ENCODE measurements around the gene EIF2S3B. TPM values are rescaled to one million over a fixed set of nuclear protein-coding genes. Genes with fewer than 3 reads are reported as not detected.

Gene EIF2S3B
- polyA plus RNA-seq, 1 experiment = 1.5 TPM

GRCh38 chr12:10554228-10554755, 48.6 kb downstream of the EIF2S3B start:
- no peaks in the 10 kb centered on the region; the same call in 1 of the 2 replicates for H3K9me3 ChIP-seq (ENCODE audit: control insufficient read depth, insufficient read depth, low read length)
- no peak overlapping the region for H3K4me3 ChIP-seq (ENCODE audit: low read depth, low read length)
- ChIA-PET CTCF (interaction anchor here (0.9 to 1.6 kb wide), 2 partner anchors 8 to 13 kb away, joined by 3 to 5 read pairs; no protein-coding TSS in a partner anchor), POLR2A (no interaction called here)
- DNase-seq (ENCODE audit: low read depth, low spot score) = no peak
- no peaks in the 10 kb centered on the region for H3K27me3 ChIP-seq (ENCODE audit: control insufficient read depth, insufficient read depth, low read length)
- H3K27ac ChIP-seq (ENCODE audit: low read depth, low read length) = no peak overlapping the region
- TF ChIP-seq, protein P1, sequence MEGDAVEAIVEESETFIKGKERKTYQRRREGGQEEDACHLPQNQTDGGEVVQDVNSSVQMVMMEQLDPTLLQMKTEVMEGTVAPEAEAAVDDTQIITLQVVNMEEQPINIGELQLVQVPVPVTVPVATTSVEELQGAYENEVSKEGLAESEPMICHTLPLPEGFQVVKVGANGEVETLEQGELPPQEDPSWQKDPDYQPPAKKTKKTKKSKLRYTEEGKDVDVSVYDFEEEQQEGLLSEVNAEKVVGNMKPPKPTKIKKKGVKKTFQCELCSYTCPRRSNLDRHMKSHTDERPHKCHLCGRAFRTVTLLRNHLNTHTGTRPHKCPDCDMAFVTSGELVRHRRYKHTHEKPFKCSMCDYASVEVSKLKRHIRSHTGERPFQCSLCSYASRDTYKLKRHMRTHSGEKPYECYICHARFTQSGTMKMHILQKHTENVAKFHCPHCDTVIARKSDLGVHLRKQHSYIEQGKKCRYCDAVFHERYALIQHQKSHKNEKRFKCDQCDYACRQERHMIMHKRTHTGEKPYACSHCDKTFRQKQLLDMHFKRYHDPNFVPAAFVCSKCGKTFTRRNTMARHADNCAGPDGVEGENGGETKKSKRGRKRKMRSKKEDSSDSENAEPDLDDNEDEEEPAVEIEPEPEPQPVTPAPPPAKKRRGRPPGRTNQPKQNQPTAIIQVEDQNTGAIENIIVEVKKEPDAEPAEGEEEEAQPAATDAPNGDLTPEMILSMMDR (IDR thresholded peaks at IDR 0.05; ENCODE audit: low read depth, low read length) = no peak

- TF ChIP-seq, protein P1 (IDR thresholded peaks at IDR 0.05; ENCODE audit: low read depth, low read length) = no peak
- ChIA-PET POLR2A (no interaction called here), CTCF (interaction anchor here (0.9 kb wide), 2 partner anchors 12 to 319 kb away, joined by 3 read pairs; no protein-coding TSS in a partner anchor)
- DNase-seq (ENCODE audit: low read depth, low spot score) = no peak
- no peaks in the 10 kb centered on the region; the same call in 1 of the 2 replicates for H3K9me3 ChIP-seq (ENCODE audit: control insufficient read depth, insufficient read depth, low read length)
- no peak overlapping the region for H3K4me3 ChIP-seq (ENCODE audit: low read depth, low read length)
- H3K27me3 ChIP-seq (ENCODE audit: control insufficient read depth, insufficient read depth, low read length) = no peaks in the 10 kb centered on the region
- H3K27ac ChIP-seq (ENCODE audit: low read depth, low read length) = no peak overlapping the region
Measured at GRCh38 chr12:10554756-10555481, 49.2 kb downstream of the EIF2S3B start.

- POLR2A ChIA-PET = no interaction called here
Measured at GRCh38 chr12:10557329-10557728, 51.6 kb downstream of the EIF2S3B start.

DNA sequence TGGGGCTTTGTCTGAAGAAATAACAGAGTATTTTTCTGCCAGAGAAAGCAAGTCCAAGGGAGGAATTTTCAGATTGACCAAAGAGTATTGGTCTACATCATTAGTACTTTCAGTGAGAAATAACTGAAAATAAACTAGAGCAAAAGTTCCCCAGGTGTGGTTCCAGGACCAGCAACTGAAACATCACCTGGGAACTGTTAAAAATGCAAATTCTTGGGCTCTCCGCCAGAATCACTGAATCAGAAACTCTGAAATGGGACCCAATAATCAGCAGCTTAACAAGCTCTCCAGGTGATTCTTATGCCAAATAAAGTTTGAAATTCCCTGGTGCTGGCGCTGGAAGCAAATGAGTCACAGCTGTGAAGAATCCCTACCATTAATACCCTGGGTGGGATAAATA, 52.1 kb downstream of the EIF2S3B start:
- DNase-seq (ENCODE audit: low read depth, low spot score) = no peak
- H3K27ac ChIP-seq (ENCODE audit: low read depth, low read length) = no peak overlapping the region
- TF ChIP-seq, protein P1 (IDR thresholded peaks at IDR 0.05; ENCODE audit: low read depth, low read length) = no peak
- ChIA-PET CTCF (interaction anchor here (1.1 to 1.8 kb wide), 2 partner anchors 193 to 321 kb away, joined by 4 to 5 read pairs; no protein-coding TSS in a partner anchor), POLR2A (no interaction called here)
- no peak overlapping the region for H3K4me3 ChIP-seq (ENCODE audit: low read depth, low read length)
- no peaks in the 10 kb centered on the region for H3K27me3 ChIP-seq (ENCODE audit: control insufficient read depth, insufficient read depth, low read length)
- no peaks in the 10 kb centered on the region for H3K9me3 ChIP-seq (ENCODE audit: control insufficient read depth, insufficient read depth, low read length)

More at GRCh38 chr12:10557329-10557728, 51.6 kb downstream of the EIF2S3B start:
- Histone ChIP-seq H3K9me3 (ENCODE audit: control insufficient read depth, insufficient read depth, low read length) (no peaks in the 10 kb centered on the region), H3K27me3 (ENCODE audit: control insufficient read depth, insufficient read depth, low read length) (no peaks in the 10 kb centered on the region), H3K27ac (ENCODE audit: low read depth, low read length) (no peak overlapping the region), H3K4me3 (ENCODE audit: low read depth, low read length) (no peak overlapping the region)
- TF ChIP-seq, protein P1 (IDR thresholded peaks at IDR 0.05; ENCODE audit: low read depth, low read length) = no peak
- DNase-seq (ENCODE audit: low read depth, low spot score) = no peak
- CTCF ChIA-PET = interaction anchor here (1.1 to 1.8 kb wide), 2 partner anchors 193 to 321 kb away, joined by 4 to 5 read pairs; no protein-coding TSS in a partner anchor

Small RNA genes lying within 50 kb of the gene (small RNA-seq; reads per million reads assigned to genes)
- gene SLC25A39P2 (ENCODE audit: insufficient read length, low read depth) = not detected

Other genes starting within 250 kb of the EIF2S3B start
- 0.11 and 0.33 TPM in 2 replicates for gene KLRD1, start 198.0 kb upstream of the EIF2S3B start, polyA plus RNA-seq (2011; rRNA removed)
- gene KLRK1, start 115.8 kb upstream of the EIF2S3B start, polyA plus RNA-seq (2011; rRNA removed) = not detected in 2 replicates
- gene KLRC4, start 96.1 kb upstream of the EIF2S3B start, polyA plus RNA-seq (2011; rRNA removed) = not detected in 2 replicates
- not detected in 2 replicates for gene KLRC3, start 85.3 kb upstream of the EIF2S3B start, polyA plus RNA-seq (2011; rRNA removed)
- not detected in 2 replicates for gene KLRC2, start 69.9 kb upstream of the EIF2S3B start, polyA plus RNA-seq (2011; rRNA removed)
- not detected in 2 replicates for gene KLRC1, start 52.5 kb upstream of the EIF2S3B start, polyA plus RNA-seq (2011; rRNA removed)
- 22.5 and 42.9 TPM in 2 replicates for gene MAGOHB, start 107.7 kb downstream of the EIF2S3B start, polyA plus RNA-seq (2011; rRNA removed)
- gene STYK1, start 168.2 kb downstream of the EIF2S3B start, polyA plus RNA-seq (2011; rRNA removed) = 0.02 and 0.14 TPM in 2 replicates
- 95.6 and 99.2 TPM in 2 replicates for gene YBX3, start 217.4 kb downstream of the EIF2S3B start, polyA plus RNA-seq (2011; rRNA removed)